GM18507 (cell line): ENCODE data around the gene KRT80.

Experiments used
- DNase-seq: peaks from one replicate; pipeline ENCODE4 v3.0.0; 2011; ENCODE audit warnings: low read depth; ENCODE audit not compliant: insufficient read length; ENCODE audit errors: extremely low spot score
- FAIRE-seq: peaks from 2 replicates; lab custom pipeline; 2011; peaks lifted over from hg19 to GRCh38; lab: Jason Lieb, UNC

The KRT80 gene

DNA sequence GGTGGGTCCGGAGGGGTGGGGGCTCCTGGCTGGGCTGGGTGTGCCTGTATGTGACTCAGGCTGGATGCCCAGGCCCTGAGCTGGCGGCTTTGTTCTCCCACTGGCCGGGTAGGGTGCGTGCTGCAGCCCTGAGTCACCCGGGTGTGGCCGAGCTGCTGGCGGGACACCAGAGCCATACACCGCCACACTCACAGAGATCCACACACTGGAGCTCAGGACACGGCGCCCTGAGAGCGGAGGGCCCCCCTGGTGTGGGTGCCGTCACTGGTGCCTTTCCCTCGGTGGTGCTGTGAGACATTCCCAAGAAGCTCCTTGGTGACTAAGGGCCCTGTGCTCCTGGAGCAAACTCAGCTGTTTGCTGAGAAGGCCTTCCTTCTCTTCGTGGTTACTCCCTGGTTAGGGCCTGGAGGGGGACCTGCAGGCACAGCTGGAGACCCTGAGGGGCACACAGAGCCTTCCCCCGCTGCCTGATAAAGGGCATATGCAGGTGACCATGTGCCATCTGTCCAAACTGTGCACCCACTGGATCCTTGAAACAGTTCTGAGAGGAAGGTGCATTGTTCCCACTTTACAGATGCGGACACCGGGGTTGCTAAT lies 44.3 kb downstream of the KRT80 start:
- no peak for DNase-seq
- FAIRE-seq, result no peak

DNA sequence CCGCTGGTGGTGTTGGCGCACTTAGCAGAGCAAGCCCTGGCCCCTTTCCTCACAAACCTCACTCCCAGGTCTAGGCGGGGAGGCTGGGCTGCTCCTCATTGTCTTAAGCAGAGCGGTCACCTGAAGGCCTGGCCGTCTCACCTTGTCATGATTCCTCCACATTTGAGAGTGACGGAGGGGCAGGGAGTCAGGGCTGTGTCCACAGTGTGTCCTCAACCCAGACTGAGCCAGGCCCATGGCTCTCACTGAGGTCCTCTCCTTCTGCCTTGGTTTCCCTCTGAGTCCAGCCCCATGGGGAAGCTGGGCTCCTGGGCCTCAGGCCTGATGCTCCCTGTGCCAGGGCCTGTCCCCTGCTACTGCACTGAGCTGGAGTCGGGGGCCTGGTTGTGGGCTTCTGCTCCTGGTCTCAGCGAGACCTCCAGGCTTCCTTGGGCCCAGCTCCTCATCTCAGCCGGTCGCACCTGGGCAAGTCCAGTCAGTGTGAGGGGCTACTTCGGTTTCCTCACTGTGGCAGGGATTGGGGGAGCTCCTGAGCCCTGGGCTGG lies 44.9 kb downstream of the KRT80 start:
- no peak for DNase-seq
- FAIRE-seq, result no peak

DNA sequence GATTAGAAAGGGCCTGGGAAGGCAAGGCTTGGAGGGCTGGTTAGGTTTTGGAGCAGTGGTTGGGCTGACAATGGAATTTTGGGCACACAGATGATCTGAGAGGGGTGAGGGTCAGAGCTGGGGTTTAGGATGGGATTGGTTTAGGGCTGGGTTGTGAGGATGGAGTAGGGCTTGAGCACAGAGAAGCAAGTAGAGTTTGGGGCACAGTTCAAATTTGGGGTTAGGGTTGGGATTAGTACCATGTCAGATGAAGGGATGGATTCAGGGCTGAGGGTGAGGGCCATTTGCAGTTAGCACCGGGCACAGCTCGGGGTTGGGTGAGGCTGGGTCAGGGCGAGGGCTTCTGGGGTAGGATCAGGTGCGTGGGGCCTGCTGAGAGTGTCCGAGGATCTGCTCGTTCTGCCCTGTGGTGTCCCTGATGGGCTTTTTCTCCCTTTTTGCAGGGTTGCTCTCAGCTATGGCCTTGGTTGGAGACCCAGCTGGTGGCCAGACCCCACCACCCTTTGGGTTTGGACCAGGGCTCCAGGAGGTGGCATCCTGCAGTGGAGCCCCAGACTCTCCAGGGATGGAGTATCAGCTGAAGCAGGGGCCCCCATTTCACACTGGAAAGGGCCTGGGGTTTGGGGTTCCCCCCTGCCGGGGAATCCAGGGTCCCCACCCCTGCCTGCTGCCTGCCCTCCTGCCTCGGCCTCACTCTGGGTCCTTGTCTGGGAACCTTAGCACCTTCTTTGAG lies 45.6 kb downstream of the KRT80 start:
- no peak for DNase-seq
- FAIRE-seq, result no peak

- FAIRE-seq (no peak), DNase-seq (no peak)
These were observed 46.4 kb downstream of the KRT80 start for GRCh38 chr12:52145228-52146088.

DNA sequence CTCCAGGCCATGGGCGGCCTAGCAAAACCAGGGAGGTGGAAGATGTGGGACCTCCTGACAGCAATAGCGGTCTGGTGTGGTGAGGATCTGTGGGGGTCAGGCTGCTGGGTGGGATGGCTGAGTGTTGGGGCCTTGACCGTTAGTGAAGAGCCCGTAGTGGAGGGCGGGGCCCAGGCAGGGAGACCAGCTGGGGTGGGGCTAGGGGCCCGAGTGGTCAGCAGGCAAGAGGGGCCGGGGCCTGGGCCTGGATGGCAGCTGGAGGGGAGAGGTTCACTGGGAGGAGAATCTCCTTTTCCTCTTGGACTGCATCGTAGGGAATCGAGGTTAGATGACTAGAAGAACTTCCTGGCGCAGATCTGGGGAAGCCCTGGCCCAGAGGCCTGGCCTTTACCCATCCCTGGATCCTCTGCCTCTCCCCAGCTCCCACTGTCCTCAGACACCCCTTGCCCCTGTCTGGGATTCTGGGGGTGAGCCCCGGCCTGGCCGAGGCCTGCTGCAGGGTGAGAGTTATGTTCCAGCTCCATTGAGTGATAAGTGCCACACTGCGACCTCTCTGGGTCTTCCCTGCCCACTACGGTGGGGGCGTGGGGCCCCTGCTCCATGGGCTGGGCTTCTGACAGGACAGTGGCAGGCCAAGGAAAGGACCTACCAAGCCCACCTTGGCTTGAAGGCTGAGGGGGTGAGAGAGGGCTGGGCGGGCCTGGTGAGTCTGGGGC lies 47.1 kb downstream of the KRT80 start:
- no peak for DNase-seq
- no peak for FAIRE-seq

- DNase-seq, result no peak
- FAIRE-seq, result no peak
These were observed 49.4 kb downstream of the KRT80 start for GRCh38 chr12:52142431-52142830.

DNA sequence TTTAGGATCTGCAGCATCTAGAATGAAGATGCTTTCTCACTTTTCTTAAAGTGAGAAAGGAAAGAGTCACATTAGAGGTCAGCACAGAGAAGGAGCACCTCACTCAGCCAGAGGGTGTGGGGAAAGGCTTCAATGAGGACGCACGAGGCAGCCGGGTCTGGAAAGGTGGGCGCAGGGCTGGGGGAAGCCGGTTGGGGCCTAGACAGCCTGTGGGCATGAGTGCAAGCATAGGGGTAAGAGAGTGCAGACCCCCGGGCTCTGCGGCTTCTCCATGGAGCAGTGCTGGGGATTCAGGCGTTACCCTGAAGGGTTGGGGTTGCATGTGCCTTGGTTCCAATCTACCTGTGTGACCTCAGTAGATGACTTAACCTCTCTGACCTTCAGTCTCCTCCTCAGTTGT lies 49.9 kb downstream of the KRT80 start:
- DNase-seq, result no peak
- FAIRE-seq, result no peak

DNA sequence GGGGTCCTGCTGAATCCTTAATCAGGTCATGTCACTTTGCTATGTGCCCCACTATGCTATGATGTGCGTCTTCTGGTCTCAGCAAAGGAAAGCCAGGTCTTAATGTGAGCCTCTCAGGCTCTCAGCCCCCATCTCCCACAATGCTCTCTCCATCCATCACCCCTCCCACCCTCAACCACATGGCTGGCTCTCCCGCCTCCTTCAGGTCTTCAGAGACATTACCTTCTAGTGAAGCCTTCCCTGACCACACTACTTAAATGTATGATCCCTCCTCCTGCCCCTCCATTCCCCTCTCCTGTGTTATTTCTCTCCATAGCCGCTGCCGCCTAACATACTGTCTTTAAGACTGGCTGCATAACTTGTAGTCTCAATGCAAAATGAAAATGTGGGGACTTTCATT lies 50.5 kb downstream of the KRT80 start:
- DNase-seq, result no peak
- no peak for FAIRE-seq

GRCh38 chr12:52139579-52140062 lies 52.2 kb downstream of the KRT80 start:
- FAIRE-seq, result peak; percentile 68

DNA sequence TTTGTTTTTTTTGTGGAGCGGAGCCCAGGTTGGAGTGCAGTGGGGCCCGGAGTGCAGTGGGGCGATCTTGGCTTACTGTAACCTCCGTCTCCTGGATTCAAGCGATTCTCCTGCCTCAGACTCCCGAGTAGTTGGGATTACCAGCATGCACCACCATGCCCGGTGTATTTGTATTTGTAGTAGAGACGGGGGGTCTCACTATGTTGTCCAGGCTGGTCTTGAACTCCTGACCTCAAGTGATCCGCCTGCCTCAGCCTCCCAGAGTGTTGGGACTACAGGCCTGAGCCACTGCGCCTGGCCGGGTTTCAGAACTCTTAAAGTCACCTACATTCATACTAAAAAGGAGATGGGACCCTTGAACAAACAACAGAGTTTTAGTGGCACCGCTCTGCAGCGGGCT lies 52.7 kb downstream of the KRT80 start:
- FAIRE-seq, result no peak
- DNase-seq, result no peak

More at GRCh38 chr12:52139579-52140062, 52.2 kb downstream of the KRT80 start:
- no peak for DNase-seq

- FAIRE-seq, result no peak
These were observed 54.1 kb downstream of the KRT80 start for GRCh38 chr12:52137746-52138145.

GRCh38 chr12:52132754-52133161 lies 59.1 kb downstream of the KRT80 start:
- FAIRE-seq (no peak), DNase-seq (no peak)

More at GRCh38 chr12:52137746-52138145, 54.1 kb downstream of the KRT80 start:
- DNase-seq, result no peak

GRCh38 chr12:52130711-52131110 lies 61.1 kb downstream of the KRT80 start:
- DNase-seq (no peak), FAIRE-seq (no peak)

DNA sequence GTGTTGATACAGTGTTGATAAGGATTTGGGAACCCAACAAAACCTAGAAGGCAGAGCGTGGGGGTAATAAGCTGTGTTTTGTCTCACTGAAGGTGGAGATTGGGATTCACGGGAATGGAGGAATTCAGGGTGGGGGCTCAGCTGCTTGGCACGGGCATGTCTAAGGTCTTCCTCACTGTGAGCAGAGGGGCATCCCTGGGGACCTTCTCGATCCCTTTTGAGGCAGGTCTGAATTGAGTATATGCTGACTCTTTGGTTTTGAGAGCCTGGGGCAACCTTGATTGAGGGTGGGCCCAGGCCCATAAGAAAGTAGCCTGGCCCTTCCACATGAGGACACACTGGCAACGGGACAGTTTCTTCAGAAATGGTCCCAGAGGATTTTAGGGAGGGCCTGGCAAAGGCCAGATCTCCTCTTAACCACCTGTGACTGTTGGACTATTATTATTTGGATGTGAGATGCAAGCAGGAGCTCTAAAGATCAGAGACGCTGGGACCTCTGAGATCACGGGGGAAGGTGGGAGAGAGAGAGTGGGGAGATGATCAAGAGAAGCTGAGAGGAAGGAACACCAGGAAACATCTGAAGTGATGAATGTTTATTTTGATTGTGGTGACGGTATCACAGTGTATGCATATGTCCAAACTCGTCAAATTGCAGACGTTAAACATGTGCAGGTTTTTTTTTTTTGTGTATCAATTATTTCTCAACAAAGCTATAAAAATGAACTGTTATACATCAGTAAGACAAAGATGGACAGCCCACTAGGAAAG lies 63.9 kb downstream of the KRT80 start:
- FAIRE-seq (no peak), DNase-seq (no peak)

DNA sequence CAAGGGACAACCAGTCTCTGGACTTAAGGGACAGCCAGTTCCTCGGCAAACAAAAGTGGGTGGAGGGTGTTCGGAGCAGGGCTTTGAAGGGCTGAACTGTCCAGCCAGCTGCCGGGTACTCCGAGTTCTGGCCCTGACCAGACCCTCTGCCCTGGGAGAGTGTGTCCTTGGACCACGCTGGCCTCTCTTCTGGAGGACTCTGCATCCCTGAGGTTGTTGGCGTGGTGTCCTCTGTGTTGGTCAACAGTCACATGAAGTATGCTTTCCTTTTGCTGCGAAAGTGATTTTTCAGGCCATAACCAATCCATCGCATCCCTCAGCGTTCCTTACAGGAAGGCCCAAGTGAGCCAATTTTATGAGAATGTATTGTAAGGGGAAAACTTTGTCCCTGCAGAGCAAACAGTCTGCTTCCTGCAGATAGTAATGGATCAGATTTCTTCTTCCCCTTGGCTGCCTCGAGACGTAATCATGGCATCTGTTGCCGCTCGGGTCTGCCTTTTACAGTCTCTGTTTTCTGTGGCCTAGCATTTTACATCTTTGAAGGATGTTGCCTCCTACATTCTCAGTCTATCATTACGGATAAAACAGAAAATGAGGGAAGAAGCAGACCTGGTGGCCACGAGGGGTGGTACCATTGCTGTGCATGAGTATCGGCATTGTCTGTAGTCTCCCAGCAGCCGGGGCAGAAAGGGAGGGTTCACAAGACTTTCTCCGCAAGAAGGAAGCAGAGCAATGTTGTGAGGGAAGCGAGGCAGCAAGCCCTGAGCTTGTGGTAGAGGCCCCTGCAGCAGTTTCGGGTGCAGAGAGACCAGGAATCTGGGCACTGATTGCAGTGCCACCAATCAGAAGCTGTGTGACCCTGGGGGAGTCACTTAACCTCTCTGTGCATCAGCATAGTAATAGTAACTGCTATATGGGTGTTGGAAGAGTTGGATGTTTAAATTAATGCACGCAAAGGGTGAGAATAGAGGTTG lies 64.9 kb downstream of the KRT80 start:
- DNase-seq, result no peak
- FAIRE-seq, result no peak

DNA sequence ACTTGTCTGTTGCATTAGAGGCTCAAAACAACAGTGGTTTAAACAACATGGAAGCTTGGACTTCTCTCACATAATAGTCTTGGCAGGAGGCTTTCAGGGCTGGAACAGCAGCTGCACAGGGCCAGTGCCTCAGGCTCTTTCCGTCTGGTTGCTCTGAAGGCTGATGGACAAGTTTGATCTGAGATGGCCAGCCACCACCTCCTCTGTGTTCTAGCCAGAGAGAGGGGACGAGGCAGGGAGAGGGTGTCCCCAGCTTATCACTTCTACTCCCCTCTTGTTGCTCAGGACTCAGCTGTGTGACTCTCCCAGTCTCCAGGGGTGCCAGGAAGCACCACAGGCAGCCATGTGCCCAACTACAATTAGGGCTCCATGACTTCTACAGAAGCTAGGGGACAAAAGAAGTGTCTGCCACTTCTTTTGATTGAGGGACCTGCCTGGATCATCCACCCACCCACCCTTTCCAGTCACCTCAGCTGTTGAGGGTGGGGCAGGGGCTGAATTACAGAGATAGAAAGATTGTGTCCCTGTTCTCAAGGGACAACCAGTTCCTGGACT lies 65.7 kb downstream of the KRT80 start:
- DNase-seq, result no peak
- no peak for FAIRE-seq

- FAIRE-seq, result no peak
These were observed 66.3 kb downstream of the KRT80 start for GRCh38 chr12:52125476-52125900.

More at GRCh38 chr12:52125476-52125900, 66.3 kb downstream of the KRT80 start:
- no peak for DNase-seq
